Measurements from ENCODE around the gene TMC3.
"Not testable (repeated sequence)": the region's sequence is repeated elsewhere in the genome, so short reads cannot be mapped to it uniquely, and the experiment has no call there.

The TMC3 gene

GRCh38 chr15:81375461-81375860, 1.4 kb upstream of the TMC3 start:
- Mint-ChIP-seq H3K27ac (no peak overlapping the region), H3K4me3 (no peak overlapping the region), H3K36me3 (ENCODE audit: low read depth) (no peaks in the 10 kb centered on the region), H3K4me1 (no peaks in the 10 kb centered on the region), H3K9me3 (no peaks in the 10 kb centered on the region), H3K27me3 (no peaks in the 10 kb centered on the region)
- no peak for ATAC-seq
- DNase-seq = no peak

- H3K27me3 Mint-ChIP-seq = no peaks in the 10 kb centered on the region
- H3K4me1 Mint-ChIP-seq = no peaks in the 10 kb centered on the region
- no peak overlapping the region for H3K4me3 Mint-ChIP-seq
- H3K27ac Mint-ChIP-seq = no peak overlapping the region
- DNase-seq = no peak
- no peaks in the 10 kb centered on the region for H3K36me3 Mint-ChIP-seq (ENCODE audit: low read depth)
- ATAC-seq = no peak
- H3K9me3 Mint-ChIP-seq = no peaks in the 10 kb centered on the region
Measured at GRCh38 chr15:81373176-81373575, 837 bp downstream of the TMC3 start.

GRCh38 chr15:81372575-81372974, 1.4 kb downstream of the TMC3 start:
- Mint-ChIP-seq H3K9me3 (no peaks in the 10 kb centered on the region), H3K27me3 (no peaks in the 10 kb centered on the region)

GRCh38 chr15:81363718-81364500, 10.1 kb downstream of the TMC3 start:
- H3K27ac Mint-ChIP-seq = no peak overlapping the region
- no peaks in the 10 kb centered on the region for H3K27me3 Mint-ChIP-seq
- DNase-seq (no peak), ATAC-seq (no peak)
- no peaks in the 10 kb centered on the region for H3K36me3 Mint-ChIP-seq (ENCODE audit: low read depth)
- H3K4me3 Mint-ChIP-seq = no peak overlapping the region
- no peaks in the 10 kb centered on the region for H3K4me1 Mint-ChIP-seq
- H3K9me3 Mint-ChIP-seq = no peaks in the 10 kb centered on the region

More at GRCh38 chr15:81372575-81372974, 1.4 kb downstream of the TMC3 start:
- Mint-ChIP-seq H3K36me3 (ENCODE audit: low read depth) (no peaks in the 10 kb centered on the region), H3K4me1 (no peaks in the 10 kb centered on the region), H3K27ac (no peak overlapping the region), H3K4me3 (no peak overlapping the region)
- ATAC-seq (no peak), DNase-seq (no peak)

GRCh38 chr15:81363276-81363675, 10.7 kb downstream of the TMC3 start:
- ATAC-seq (no peak), DNase-seq (no peak)
- Mint-ChIP-seq H3K27ac (no peak overlapping the region), H3K4me3 (no peak overlapping the region), H3K4me1 (no peaks in the 10 kb centered on the region), H3K36me3 (ENCODE audit: low read depth) (no peaks in the 10 kb centered on the region), H3K27me3 (no peaks in the 10 kb centered on the region), H3K9me3 (no peaks in the 10 kb centered on the region)

- H3K4me1 Mint-ChIP-seq = no peaks in the 10 kb centered on the region
- H3K36me3 Mint-ChIP-seq (ENCODE audit: low read depth) = no peaks in the 10 kb centered on the region
- H3K27me3 Mint-ChIP-seq = no peaks in the 10 kb centered on the region
- no peak overlapping the region for H3K27ac Mint-ChIP-seq
- no peak for DNase-seq
- no peaks in the 10 kb centered on the region for H3K9me3 Mint-ChIP-seq
- no peak overlapping the region for H3K4me3 Mint-ChIP-seq
- ATAC-seq = no peak
Measured at GRCh38 chr15:81362790-81363189, 11.2 kb downstream of the TMC3 start.

- H3K4me3 Mint-ChIP-seq = no peak overlapping the region
- H3K36me3 Mint-ChIP-seq (ENCODE audit: low read depth) = no peaks in the 10 kb centered on the region
- H3K27me3 Mint-ChIP-seq = no peaks in the 10 kb centered on the region
- H3K27ac Mint-ChIP-seq = no peak overlapping the region
- DNase-seq (no peak), ATAC-seq (no peak)
- no peaks in the 10 kb centered on the region for H3K4me1 Mint-ChIP-seq
- no peaks in the 10 kb centered on the region for H3K9me3 Mint-ChIP-seq
Measured at GRCh38 chr15:81361891-81362290, 12.1 kb downstream of the TMC3 start.

- DNase-seq (no peak), ATAC-seq (no peak)
- H3K4me3 Mint-ChIP-seq = no peak overlapping the region
- H3K36me3 Mint-ChIP-seq (ENCODE audit: low read depth) = no peaks in the 10 kb centered on the region
- H3K27ac Mint-ChIP-seq = no peak overlapping the region
- H3K4me1 Mint-ChIP-seq = no peaks in the 10 kb centered on the region
- no peaks in the 10 kb centered on the region for H3K9me3 Mint-ChIP-seq
- H3K27me3 Mint-ChIP-seq = no peaks in the 10 kb centered on the region
Measured at GRCh38 chr15:81360491-81360890, 13.5 kb downstream of the TMC3 start.

GRCh38 chr15:81358248-81358647, 15.8 kb downstream of the TMC3 start:
- Mint-ChIP-seq H3K9me3 (no peaks in the 10 kb centered on the region), H3K4me1 (no peaks in the 10 kb centered on the region), H3K4me3 (no peak overlapping the region), H3K27ac (no peak overlapping the region), H3K36me3 (ENCODE audit: low read depth) (no peaks in the 10 kb centered on the region), H3K27me3 (no peaks in the 10 kb centered on the region)
- DNase-seq (no peak), ATAC-seq (no peak)

- no peak for DNase-seq
- no peak overlapping the region for H3K27ac Mint-ChIP-seq
- no peaks in the 10 kb centered on the region for H3K4me1 Mint-ChIP-seq
- H3K9me3 Mint-ChIP-seq = no peaks in the 10 kb centered on the region
- H3K4me3 Mint-ChIP-seq = no peak overlapping the region
- H3K36me3 Mint-ChIP-seq (ENCODE audit: low read depth) = no peaks in the 10 kb centered on the region
- H3K27me3 Mint-ChIP-seq = no peaks in the 10 kb centered on the region
- no peak for ATAC-seq
Measured at GRCh38 chr15:81357180-81357686, 16.8 kb downstream of the TMC3 start.

GRCh38 chr15:81356252-81356651, 17.8 kb downstream of the TMC3 start:
- ATAC-seq = no peak
- H3K27ac Mint-ChIP-seq = no peak overlapping the region
- no peak for DNase-seq
- H3K4me1 Mint-ChIP-seq = no peaks in the 10 kb centered on the region
- H3K36me3 Mint-ChIP-seq (ENCODE audit: low read depth) = no peaks in the 10 kb centered on the region
- H3K9me3 Mint-ChIP-seq = no peaks in the 10 kb centered on the region
- no peaks in the 10 kb centered on the region for H3K27me3 Mint-ChIP-seq
- H3K4me3 Mint-ChIP-seq = no peak overlapping the region

GRCh38 chr15:81351651-81352050, 22.4 kb downstream of the TMC3 start:
- no peaks in the 10 kb centered on the region for H3K9me3 Mint-ChIP-seq
- H3K4me3 Mint-ChIP-seq = no peak overlapping the region
- no peak for ATAC-seq
- H3K4me1 Mint-ChIP-seq = peaks cover 1% of the 10 kb centered on the region
- DNase-seq = no peak
- H3K27ac Mint-ChIP-seq = no peak overlapping the region
- H3K36me3 Mint-ChIP-seq (ENCODE audit: low read depth) = no peaks in the 10 kb centered on the region
- no peaks in the 10 kb centered on the region for H3K27me3 Mint-ChIP-seq

GRCh38 chr15:81349271-81349670, 24.7 kb downstream of the TMC3 start:
- no peak overlapping the region for H3K4me3 Mint-ChIP-seq
- no peaks in the 10 kb centered on the region for H3K9me3 Mint-ChIP-seq
- no peak for ATAC-seq
- H3K27ac Mint-ChIP-seq = no peak overlapping the region
- no peak for DNase-seq
- H3K27me3 Mint-ChIP-seq = no peaks in the 10 kb centered on the region
- no peaks in the 10 kb centered on the region for H3K36me3 Mint-ChIP-seq (ENCODE audit: low read depth)
- peaks cover 5% of the 10 kb centered on the region for H3K4me1 Mint-ChIP-seq

GRCh38 chr15:81348691-81349090, 25.3 kb downstream of the TMC3 start:
- not testable (repeated sequence) for H3K9me3 Mint-ChIP-seq; H3K27me3 Mint-ChIP-seq; H3K36me3 Mint-ChIP-seq (ENCODE audit: low read depth); H3K4me1 Mint-ChIP-seq; H3K4me3 Mint-ChIP-seq; H3K27ac Mint-ChIP-seq; ATAC-seq; DNase-seq

- Mint-ChIP-seq H3K27me3 (no peaks in the 10 kb centered on the region), H3K4me3 (no peak overlapping the region), H3K27ac (no peak overlapping the region), H3K4me1 (peaks cover 5% of the 10 kb centered on the region), H3K36me3 (ENCODE audit: low read depth) (peaks cover 1% of the 10 kb centered on the region), H3K9me3 (no peaks in the 10 kb centered on the region)
- DNase-seq (no peak), ATAC-seq (no peak)
Measured at GRCh38 chr15:81347910-81348309, 26.1 kb downstream of the TMC3 start.

- no peak for ATAC-seq
- H3K27me3 Mint-ChIP-seq = no peaks in the 10 kb centered on the region
- no peak overlapping the region for H3K27ac Mint-ChIP-seq
- no peaks in the 10 kb centered on the region for H3K9me3 Mint-ChIP-seq
- H3K4me1 Mint-ChIP-seq = peaks cover 5% of the 10 kb centered on the region
- DNase-seq = no peak
- H3K4me3 Mint-ChIP-seq = no peak overlapping the region
- peaks cover 1% of the 10 kb centered on the region for H3K36me3 Mint-ChIP-seq (ENCODE audit: low read depth)
Measured at GRCh38 chr15:81346611-81347010, 27.4 kb downstream of the TMC3 start.
